HT1080 (cell line): ENCODE data around the gene LARP4. TPM values are rescaled to one million over a fixed set of nuclear protein-coding genes. Genes with fewer than 3 reads are reported as not detected.
"Not testable (repeated sequence)": the region's sequence is repeated elsewhere in the genome, so short reads cannot be mapped to it uniquely, and the experiment has no call there.

Experiments
- DNase-seq: peaks from one replicate; pipeline ENCODE4 v3.0.0-alpha.2; 2015; ENCODE audit warnings: low read depth
- total RNA-seq: library from RNA; depleted of rRNA; stranded (reverse); fragments of >200 nt; shearing (Covaris generic); gene quantifications from 2 replicates; pipeline ENCODE4 v1.2.3, GENCODE V29; 2014; rRNA removed

Gene LARP4
- total RNA-seq, 1 experiment from 2014 or later, result 49.9 TPM

DNA sequence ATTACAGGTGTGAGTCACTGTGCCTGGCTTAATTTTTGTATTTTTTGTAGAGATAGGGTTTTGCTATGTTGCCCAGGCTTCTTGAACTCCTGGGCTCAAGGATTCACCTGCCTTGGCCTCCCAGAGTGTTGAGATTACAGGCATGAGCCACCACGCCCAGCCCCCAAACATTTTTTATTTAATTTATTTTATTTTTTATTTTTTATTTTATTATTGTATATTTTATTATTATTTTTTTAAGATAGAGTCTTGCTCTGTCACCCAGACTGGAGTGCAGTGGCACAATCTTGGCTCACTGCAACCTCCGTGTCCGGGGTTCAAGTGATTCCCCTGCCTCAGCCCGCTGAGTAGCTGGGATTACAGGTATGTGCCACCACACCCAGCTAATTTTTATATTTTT lies 121.1 kb downstream of the LARP4 start:
- not testable (repeated sequence) for DNase-seq

DNA sequence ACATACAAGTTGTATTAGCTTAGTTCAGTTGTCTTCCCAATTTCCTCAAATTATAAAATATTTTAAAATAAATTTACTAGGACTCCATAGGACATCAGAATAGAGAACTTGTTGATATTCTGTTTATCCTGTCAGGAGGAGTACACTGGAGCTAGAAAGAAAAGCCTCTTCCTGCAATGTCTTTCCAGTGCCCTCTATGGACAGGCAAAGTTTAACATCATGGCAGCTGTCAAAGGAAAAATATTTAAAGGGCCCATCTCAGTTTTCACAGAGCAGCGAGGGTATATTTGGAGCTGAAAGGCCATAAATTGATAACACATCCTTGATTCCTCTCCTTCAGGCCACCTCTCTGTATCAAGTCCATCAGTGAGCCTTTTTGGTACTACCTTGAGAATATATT lies 123.1 kb downstream of the LARP4 start:
- no peak for DNase-seq

DNA sequence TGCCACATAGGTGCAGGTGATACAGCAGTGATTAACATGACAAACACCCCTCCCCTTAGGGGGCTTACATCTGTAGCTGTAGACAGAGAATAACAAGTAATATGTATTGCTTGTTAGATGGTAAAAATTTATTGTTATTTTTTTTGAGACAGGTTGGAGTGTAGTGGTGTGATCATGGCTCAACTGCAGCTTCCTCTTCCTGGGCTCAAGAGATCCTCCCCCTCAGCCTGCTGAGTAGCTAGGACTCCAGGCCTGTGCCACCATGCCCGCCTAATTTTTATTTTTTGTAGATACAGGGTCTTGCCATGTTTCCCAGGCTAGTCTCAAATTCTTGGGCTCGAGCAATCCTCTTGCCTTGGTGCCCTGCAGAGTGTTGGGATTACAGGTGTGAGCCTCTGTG lies 123.9 kb downstream of the LARP4 start:
- DNase-seq, result no peak

DNA sequence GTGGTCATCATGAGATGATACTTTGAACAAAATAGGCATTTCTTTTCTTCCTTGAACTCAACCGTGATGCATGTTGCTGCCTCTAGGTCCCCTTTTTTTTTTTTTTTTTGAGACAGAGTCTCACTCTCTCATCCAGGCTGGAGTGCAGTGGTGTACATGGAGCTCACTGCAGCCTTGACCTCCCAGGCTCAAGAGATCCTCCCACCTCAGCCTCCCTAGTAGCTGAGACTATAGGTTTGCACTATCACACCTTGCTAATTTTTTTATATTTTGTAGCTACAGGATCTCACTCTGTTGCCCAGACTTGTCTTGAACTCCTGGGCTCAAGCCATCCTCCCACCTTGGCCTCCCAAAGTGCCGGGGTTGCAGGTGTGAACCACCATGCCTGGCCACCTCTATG lies 124.7 kb downstream of the LARP4 start:
- DNase-seq, result no peak

DNA sequence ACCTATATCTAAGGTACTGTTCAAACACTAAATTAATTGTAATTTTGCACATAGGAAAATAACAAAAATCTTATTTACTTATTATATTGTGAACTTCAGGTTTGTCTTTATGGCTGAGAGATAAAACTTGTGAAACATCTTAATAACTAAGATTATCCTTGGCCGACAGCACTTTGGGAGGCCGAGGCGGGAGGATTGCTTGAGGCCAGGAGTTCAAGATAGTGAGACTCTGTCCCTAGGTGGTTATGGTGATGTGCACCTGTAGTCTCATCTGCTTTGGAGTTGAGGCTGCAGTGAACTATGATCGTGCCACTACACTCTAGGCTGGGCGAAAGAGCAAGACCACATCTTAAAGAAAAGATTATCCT lies 126.7 kb downstream of the LARP4 start:
- no peak for DNase-seq

DNA sequence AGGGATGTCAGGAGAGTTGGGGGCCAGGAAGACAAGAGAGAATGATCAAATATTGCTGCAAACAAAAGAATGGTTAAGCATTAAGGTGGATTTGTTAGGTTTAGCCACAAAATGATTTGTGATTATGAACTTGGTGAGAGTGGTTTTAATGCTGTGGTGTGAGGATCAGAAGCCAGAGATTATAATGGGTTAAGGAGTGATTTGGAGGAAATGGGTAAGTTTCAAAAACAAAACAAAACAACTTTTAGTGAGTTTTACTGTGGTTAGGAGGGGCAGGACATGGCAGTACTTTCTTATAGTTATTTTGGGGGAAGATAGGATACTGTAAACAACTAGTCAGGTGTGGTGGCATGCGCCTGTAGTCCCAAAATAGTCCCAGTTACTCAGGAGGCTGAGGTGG lies 128.1 kb downstream of the LARP4 start:
- no peak for DNase-seq

DNA sequence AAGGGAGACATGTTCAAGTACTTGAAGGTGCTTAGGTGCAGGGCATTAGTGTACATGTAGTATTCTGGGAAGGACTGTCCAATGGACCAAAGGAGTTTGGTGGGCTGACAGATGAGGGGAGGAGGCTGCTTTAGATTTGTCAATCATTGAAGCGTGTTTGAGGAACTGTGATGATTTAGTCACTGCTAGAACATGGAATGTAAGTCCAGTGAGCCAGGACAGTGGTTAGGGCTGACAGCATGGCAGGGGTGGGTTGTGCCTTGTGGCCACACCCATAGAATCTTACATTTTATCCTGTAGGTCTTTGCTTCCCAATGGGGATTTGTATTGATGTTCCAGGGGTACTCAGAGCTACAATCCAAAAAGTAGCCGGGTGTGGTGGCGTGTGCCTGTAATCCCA lies 128.7 kb downstream of the LARP4 start:
- DNase-seq, result no peak

Other genes starting within 250 kb of the LARP4 start
- 15.5 and 21.6 TPM in 2 replicates for gene CERS5, start 233.5 kb upstream of the LARP4 start, total RNA-seq
- 53.2 and 54.5 TPM in 2 replicates for gene LIMA1, start 117.4 kb upstream of the LARP4 start, total RNA-seq
- gene FAM186A, start 4.3 kb upstream of the LARP4 start, total RNA-seq, result 0.03 TPM in 1 of 2 replicates, not detected in the other
- gene DIP2B, start 104.1 kb downstream of the LARP4 start, total RNA-seq, result 34.8 and 45.3 TPM in 2 replicates